Lung (tissue), 12 donors: ENCODE data around the gene P2RY2. TPM values are rescaled to one million over a fixed set of nuclear protein-coding genes. Genes with fewer than 3 reads are reported as not detected.

ENCODE experiments used
- ATAC-seq: fragments of 200-7000 bp; cut with Tn5 transposase; one replicate; pipeline ENCODE4 v1.9.1; 2020; ENCODE audit warnings: moderate number of reproducible peaks; ENCODE audit not compliant: insufficient read depth, low FRiP score
- DNase-seq, 3 donors: peaks; one replicate each; pipeline ENCODE4 v3.0.0-alpha.2; 2013 to 2017
- H3K27ac ChIP-seq, 2 donors: one replicate each; pipeline ENCODE4 v1.5.1; 2013; ENCODE audit warnings: mild to moderate bottlenecking in 2 of 2, moderate library complexity in 2 of 2, control low read depth in 1 of 2, inconsistent platforms in 1 of 2, low read depth in 1 of 2, low read length in 1 of 2
- H3K27me3 ChIP-seq, 3 donors: one replicate each; pipeline ENCODE4 v1.5.1; 2013; ENCODE audit warnings: low read length in 2 of 3; ENCODE audit not compliant: control insufficient read depth in 3 of 3, insufficient read depth in 3 of 3
- H3K36me3 ChIP-seq, 4 donors: one replicate each; pipeline ENCODE4 v1.5.1; 2013; ENCODE audit warnings: low read length in 4 of 4, mild to moderate bottlenecking in 1 of 4, moderate library complexity in 1 of 4; ENCODE audit not compliant: control insufficient read depth in 4 of 4, insufficient read depth in 4 of 4
- H3K4me1 ChIP-seq, 5 donors: one replicate each; pipeline ENCODE4 v1.5.1; 2013; ENCODE audit warnings: low read length in 5 of 5, mild to moderate bottlenecking in 2 of 5, moderate library complexity in 1 of 5; ENCODE audit not compliant: control insufficient read depth in 5 of 5, insufficient read depth in 5 of 5
- H3K4me3 ChIP-seq: one replicate; pipeline ENCODE4 v1.5.1; 2013; ENCODE audit warnings: mild to moderate bottlenecking, control low read depth, moderate library complexity
- H3K9ac ChIP-seq, 2 donors: one replicate each; pipeline ENCODE4 v1.5.1; 2013; ENCODE audit warnings: low read length in 2 of 2, control low read depth in 1 of 2; ENCODE audit not compliant: insufficient read depth in 1 of 2
- H3K9me3 ChIP-seq, 4 donors: one replicate each; pipeline ENCODE4 v1.5.1; 2013; ENCODE audit warnings: low read length in 3 of 4, mild to moderate bottlenecking in 1 of 4, moderate library complexity in 1 of 4; ENCODE audit not compliant: control insufficient read depth in 4 of 4, insufficient read depth in 3 of 4
- CTCF ChIP-seq: IDR thresholded peaks from 2 replicates; pipeline ENCODE4 v1.5.1; 2012; ENCODE audit warnings: mild to moderate bottlenecking; ENCODE audit errors: control extremely low read depth, extremely low read depth
- WGBS, 2 donors: extraction: QIAGEN DNeasy Blood & Tissue Kit; methylation state at CpG; one replicate each; pipeline ENCODE4 v1.1.7; 2013; 5-methylcytosine and 5-hydroxymethylcytosine counted together
- polyA plus RNA-seq, 2 donors: library from polyadenylated mRNA; stranded (reverse); fragments of 200-250 nt; gene quantifications; one replicate each; pipeline ENCODE4 v1.2.1, GENCODE V29; 2013
- total RNA-seq, 2 donors: library from RNA; depleted of rRNA in 1 of 2; stranded (reverse); fragments of >200 nt in 1 of 2; gene quantifications; one replicate each; pipeline ENCODE4 v1.2.1, GENCODE V29; 2014 to 2021
- donor health status: control.
- donor health status: control.
- donor health status: Bipolar disorder and iron deficiency.
- donor health status: healthy.
- donor health status: DM: yes; HTN: yes; CAD: no.

The P2RY2 gene
- total and polyA plus RNA-seq, 4 donors: 3.1 to 13.0 (median 6.5) TPM

GRCh38 chr11:73189315-73189714 is 28.8 kb upstream of the P2RY2 start:
- ATAC-seq: no peak

GRCh38 chr11:73189723-73190556 is 28.1 kb upstream of the P2RY2 start:
- ATAC-seq: no peak
- no peaks in the 10 kb centered on the region for H3K36me3 ChIP-seq
- H3K27ac ChIP-seq: no peak overlapping the region
- no peak for TF ChIP-seq CTCF
- no peak overlapping the region for H3K9ac ChIP-seq
- no peaks in the 10 kb centered on the region for H3K27me3 ChIP-seq
- WGBS, 2 donors: 55 to 70% methylated on average over 5 of the region's 5 CpGs
- H3K4me3 ChIP-seq: no peak overlapping the region
- no peaks in the 10 kb centered on the region for H3K9me3 ChIP-seq
- DNase-seq: no peak
- peaks cover 0 to 9% (median 5%) of the 10 kb centered on the region in 5 donors for H3K4me1 ChIP-seq

More at GRCh38 chr11:73189315-73189714, 28.8 kb upstream of the P2RY2 start:
- TF ChIP-seq CTCF: no peak
- no peak overlapping the region for H3K4me3 ChIP-seq
- no peaks in the 10 kb centered on the region for H3K36me3 ChIP-seq
- H3K9ac ChIP-seq: no peak overlapping the region
- WGBS, 2 donors: 28 to 59% methylated on average over 8 of the region's 8 CpGs
- DNase-seq: no peak
- H3K4me1 ChIP-seq: peaks cover 0 to 9% (median 6%) of the 10 kb centered on the region in 5 donors
- H3K9me3 ChIP-seq: no peaks in the 10 kb centered on the region
- no peaks in the 10 kb centered on the region for H3K27me3 ChIP-seq
- H3K27ac ChIP-seq: no peak overlapping the region

GRCh38 chr11:73190557-73190885 is 27.6 kb upstream of the P2RY2 start:
- DNase-seq (no peak), ATAC-seq (no peak)
- Histone ChIP-seq H3K9ac (no peak overlapping the region), H3K27ac (no peak overlapping the region), H3K27me3 (no peaks in the 10 kb centered on the region), H3K4me3 (no peak overlapping the region), H3K4me1 (peaks cover 0 to 9% (median 0%) of the 10 kb centered on the region in 5 donors), H3K9me3 (no peaks in the 10 kb centered on the region), H3K36me3 (no peaks in the 10 kb centered on the region)
- no peak for TF ChIP-seq CTCF
- 96 to 98% methylated on average over 3 of the region's 3 CpGs for WGBS, 2 donors
